T1000 (cell line): ENCODE results near the gene RTKN.

Experiments used
- DNase-seq: peaks from one replicate; lab custom pipeline; 2025; ENCODE audit warnings: mixed read lengths; lab: John Stamatoyannopoulos, UW

The RTKN gene

GRCh38 chr2:74375838-74376237, 65.9 kb downstream of the RTKN start:
- no peak for DNase-seq
